GM21390 (cell line): ENCODE measurements around the gene LRRN2.
"Not testable (repeated sequence)": the region's sequence is repeated elsewhere in the genome, so short reads cannot be mapped to it uniquely, and the experiment has no call there.

Source experiments
- ATAC-seq: cut with Tn5 transposase; IDR thresholded peaks from one replicate; pipeline ENCODE4 v1.9.1; 2021; ENCODE audit not compliant: unreplicated experiment

The LRRN2 gene

DNA sequence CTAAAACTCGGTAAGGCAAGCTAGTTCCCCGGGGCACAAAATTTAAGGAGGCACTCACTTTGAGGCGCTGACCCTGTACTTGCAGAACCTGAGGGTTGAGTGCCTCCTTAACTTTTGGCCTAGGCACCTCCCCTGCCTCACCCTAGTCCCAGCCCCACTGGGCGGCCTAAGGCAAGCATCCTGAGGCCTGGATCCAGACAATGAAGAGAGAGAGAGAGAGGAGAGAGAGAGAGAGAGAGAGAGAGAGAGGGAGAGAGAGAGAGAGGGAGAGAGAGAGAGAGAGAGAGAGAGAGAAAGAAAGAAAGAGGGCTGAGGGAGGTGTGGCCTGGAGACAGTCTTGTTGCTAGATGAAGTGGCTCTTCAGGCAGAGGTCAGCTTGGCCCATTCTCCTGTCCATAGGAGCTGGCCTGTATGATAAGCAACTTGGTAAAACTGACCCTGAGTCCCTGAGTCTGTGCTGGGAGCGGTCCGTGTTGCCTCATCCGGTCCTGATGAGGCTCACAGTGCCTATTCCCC lies 7.4 kb upstream of the LRRN2 start:
- ATAC-seq, result no peak

DNA sequence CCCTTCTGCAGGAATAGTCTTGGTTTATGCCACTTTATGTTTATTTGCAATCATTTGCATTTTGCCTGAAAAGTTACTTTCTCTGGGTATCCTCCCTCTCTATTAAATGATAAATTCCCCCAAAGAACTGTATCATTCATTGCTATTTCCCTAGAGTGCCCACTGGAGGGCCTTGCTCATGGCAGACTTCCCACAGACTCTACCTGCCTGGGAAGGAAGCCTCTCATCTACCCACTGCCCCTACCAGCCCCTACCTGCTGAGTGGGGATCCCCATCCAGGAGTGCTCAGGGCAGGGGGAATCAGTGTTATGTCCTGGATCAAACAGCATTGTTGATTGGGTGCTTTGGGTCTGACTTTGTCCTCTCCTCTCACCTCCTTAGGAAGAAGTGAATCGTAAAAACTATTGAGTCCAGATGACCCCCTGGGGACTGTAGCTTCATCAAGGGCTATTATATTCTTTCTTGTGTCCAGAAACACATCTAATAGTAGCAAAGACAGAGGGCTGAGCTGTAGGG lies 6.8 kb upstream of the LRRN2 start:
- no peak for ATAC-seq

DNA sequence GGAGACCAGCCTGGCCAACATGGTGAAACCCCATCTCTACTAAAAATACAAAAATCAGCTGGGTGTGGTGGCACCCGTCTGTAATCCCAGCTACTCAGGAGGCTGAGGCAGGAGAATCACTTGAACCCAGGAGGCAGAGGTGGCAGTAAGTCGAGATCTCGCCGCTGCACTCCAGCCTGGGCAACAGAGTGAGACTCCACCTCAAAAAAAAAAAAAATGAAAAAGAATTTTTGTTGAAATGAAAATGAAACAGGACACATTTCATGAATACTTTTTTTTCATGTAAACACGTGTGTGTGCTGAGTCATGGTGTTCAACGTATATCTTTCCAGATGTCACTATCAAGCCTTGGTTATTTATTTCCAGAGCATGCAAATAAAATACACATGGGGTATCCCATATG lies 5.8 kb upstream of the LRRN2 start:
- ATAC-seq, result not testable (repeated sequence)

DNA sequence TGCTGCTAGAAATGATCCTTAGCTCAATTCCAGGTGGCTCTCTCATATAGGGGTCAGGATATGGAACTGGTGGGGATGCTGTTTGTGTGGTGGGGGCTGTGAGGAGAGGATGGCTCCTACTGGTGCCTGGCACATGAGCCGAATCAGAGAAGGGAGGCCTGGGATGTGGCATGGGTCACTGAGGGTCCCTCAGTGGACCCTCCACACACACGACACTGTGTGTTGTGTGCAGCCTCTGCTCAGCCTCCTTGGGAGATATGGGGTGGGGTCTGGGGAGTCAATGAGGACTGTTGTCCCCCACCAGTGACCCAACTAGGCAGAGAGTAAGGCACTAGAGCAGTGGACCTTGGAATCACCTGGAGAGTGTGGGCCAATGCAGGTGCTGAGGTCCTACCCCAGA lies 3.2 kb upstream of the LRRN2 start:
- ATAC-seq, result no peak

DNA sequence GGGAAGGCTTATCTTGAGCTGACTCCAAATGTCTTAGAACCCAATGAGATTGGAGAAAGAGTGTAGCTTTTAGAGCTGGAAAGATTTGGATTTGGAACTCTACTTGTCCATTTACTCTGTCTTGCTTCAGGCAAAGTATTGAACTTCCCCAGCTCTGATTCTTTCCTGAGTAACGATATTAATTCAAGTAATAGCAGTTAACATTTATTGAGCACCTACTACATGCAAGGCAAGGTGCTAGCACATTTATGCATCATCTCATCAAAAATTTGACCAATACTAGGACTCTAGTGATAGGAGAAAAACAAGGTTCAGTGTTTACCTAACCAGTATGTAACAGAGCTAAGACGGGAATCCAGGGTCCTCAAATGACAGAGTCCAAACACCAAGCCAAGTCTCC lies 2.5 kb upstream of the LRRN2 start:
- ATAC-seq, result no peak

DNA sequence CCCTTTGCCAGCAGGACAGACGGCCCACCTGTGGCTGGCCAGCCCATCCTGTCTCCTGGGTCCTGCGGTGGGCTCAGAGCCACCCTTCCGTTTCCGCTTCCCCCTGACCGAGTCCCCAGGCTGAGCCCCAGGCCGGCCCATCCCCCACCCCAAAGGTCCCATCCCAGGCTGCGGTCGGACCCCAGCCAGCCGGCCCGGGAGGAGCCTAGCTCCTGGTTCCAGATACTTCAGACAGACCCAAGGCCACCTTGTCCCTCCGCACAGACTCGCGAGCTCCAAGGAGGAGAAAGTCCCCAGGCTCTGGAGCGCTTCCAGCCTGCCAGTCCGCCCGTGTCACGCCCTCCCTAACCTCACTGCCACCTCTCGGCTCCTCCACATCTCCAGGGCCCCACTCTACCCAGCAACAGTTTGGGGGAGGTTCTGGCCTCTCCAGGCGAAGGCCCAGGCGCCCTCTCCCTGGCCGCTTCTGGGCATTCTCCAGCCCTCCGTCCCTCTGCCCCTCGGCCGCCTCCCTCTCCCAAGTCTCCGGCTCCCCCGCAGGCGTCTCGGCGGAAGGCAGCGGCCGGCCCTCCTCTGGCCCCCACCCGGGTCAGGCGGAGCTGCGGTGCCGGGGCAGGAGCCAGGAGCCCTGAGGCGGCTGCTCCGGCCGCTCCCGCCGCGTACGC lies 835 bp downstream of the LRRN2 start:
- ATAC-seq, result no peak

DNA sequence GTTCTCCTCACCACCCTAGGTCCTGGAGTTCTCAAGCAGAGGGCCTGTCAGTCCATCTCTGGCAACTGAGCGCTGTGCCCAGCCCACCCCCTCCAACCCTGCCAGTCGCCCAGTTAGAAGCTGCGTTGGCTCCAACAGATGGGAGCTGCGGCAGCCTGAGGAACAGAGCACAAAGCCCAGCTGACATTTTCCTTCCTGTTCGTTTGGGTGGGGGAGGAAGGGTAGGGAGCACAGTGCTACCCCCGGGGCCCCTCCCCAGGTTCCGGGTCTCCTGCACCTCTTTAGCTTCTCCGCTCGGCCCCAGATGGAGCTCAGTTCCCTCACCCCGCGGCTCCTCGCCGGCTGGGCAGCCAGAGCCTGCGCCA lies 1.4 kb downstream of the LRRN2 start:
- no peak for ATAC-seq

DNA sequence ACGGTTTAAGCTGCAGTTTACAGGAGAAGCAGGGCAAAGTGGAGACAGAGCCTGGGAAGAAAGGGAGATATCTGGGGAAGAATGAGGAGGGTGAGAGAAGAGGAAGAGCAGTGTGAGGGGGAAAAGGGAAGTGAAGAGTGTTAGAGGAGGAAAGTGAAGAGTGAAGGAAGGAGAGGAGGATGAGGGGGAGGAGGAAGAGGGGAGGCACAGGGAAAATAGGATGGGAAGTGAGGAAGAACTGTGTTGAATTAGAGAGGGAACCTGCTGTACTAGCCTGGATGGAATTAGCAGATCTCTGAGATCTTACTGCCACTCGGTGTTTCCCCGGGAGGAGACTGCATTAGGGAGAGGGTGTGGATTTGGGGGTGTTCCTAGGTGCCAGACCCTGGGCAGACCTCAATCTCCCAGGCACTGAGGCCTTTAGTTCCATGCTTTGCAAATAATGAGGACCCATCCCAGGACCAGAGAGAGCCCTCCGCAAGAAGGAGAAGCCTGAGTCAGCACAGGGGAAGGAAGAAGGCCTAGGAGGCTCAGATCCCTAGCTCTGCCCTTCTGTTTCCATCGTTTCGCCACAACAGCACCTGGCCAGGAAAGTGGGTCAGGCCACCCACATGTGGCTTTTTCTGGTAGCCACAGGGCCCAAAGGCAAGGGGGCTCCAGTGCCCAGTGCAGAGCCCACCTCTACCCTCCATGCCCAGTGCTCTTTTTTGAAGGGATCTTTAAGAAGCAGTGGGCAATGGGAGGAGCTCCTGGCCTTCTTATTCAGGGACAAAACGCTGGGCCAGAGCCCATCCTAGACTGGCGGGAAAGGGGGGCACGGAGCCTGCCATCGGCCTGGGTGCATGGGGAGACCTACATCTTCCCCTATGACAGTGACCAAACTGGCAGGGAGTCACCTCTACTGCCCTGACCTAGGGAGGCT lies 2.0 kb downstream of the LRRN2 start:
- no peak for ATAC-seq

DNA sequence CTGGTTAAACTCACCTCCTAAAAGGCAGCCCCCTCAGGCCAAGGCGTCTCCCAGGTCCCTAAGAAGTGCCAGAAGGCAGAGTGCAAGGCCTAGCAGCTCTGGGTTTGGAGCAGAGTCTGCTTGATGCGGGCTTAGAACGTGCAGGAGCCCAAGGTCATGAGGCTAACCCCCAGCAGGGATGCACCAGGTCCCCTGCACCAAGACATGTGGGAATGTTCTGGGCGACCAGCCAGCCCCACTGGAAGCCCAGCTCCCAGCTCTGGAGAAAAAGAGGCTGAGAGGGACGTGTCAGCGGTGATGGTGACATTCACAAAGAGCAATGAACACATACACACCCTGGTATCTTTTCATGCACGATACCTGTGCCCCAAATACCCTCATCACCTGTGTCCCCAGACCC lies 5.1 kb downstream of the LRRN2 start:
- no peak for ATAC-seq

DNA sequence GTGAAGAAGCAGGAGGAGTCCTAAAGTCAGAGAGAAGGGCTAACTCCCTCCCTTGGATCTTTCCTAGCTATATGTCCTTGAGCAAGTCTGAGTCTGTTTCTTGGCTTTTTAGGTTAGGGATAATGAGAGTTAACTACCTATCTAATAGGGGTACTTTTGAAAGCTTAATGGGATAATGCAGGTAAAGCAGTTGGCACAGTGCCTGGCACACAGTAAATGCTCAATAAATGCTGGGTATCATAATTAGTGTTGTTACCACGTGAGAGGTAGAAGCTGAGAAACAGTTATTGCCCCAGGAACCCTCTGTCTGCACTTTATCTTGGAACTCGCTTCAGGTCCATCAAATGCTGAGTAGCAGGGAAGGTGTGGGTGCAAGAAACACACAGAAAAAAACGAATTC lies 5.5 kb downstream of the LRRN2 start:
- ATAC-seq, result no peak

DNA sequence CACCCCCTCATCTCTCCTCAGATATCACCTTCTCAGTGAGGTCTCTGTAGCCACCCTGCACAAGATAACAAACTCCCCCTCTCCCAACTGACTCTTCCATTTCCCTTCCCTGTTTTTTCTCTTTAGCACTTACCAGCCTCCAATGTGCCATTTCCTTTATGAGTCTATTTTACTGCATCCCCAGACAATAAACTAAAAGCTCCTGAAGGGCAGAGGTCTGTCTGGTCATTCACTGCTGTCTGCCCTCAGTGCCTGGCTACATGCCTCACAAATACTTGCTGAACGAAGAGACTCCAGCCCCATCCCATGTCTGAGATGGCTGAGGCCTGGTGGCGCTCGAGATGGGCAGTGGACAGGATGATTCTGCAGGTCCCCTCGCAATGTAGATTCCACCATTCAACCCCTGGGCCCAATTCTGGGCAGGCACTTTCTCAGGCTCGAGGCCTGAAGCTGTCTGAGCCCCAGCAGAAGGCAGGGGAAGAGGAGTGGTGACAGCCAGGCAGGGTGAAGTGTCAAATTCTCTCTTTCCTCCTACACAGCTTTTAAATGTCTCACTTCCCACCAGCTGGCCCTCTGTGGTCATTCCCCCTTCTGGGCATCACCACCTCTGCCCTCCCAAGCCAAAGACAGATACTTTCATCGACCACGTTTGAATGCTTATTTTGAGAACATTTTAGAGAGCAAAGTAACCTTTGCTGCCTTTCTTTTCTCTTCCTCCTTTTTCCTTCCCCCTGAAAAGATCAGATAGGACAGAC lies 6.6 kb downstream of the LRRN2 start:
- no peak for ATAC-seq

DNA sequence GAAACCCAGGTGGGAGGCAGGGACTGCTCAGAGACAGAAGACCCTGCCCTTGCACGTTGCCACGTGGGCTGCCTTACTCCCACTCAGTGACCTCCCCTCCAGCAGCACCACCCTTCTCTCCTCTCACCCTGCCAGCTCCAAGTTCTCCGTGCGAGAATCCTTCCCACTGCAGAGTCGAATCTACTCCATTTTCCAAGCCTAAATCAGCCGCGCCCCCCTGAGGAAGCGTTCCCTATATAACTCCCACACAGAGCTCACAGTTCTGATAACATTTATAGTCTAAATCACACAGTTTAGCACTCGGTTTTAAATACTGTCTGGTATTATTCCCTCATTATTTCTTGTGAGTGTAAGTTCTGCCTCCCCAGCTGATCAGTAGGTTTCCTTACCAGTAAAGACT lies 7.7 kb downstream of the LRRN2 start:
- ATAC-seq, result no peak

DNA sequence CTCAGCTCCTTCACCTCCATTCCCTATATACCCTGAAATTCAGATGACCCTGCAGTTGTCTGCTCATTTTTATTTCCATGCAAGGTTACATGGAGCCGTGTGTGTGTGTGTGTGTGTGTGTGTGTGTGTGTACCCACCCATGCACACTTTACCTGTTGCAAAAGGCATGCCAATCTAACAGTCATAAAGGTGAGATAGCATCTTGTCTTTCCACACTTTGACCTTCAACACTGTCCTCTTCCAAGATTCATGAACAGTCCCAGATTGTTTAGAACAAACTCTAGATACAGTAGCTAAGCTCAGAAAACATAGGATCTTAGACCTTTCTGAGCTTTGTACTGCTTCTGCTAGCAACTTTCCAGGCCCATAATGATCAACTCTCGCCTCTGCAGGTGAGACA lies 9.5 kb downstream of the LRRN2 start:
- ATAC-seq, result no peak

DNA sequence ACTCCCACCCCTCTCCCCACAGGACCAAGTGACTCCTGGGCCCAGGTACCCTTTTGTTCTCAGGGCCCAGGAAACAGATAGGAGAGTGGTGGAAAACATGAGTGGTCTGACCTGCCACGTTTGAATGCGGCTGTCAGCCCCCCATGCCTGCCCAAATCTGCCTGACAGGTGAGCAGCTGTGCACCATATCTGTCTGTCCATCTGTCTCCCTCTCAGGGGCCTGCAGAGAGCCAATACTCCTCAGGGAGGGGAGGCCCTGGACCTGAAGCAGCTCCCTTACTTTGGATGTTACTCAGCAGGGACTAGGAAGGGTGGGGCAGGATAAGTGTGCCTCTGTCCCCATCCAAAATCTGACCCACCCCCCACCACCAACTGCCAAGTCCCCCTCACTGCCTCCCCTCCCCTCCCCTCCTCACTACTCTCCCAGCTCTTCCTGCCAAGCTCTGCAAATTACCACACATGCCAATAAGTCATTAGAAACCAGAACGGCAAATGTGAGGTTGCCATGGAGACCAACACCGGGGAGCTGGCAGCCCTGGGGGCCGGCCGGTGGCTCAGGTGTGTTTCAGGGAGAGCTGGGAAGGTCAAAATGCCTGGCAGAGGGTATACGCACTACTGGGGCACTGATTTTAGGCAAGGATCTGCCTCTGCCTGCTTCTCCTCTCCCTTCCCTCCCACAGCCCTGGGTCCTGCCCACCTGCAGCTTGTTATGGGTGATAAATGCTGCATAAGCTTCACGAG lies 11.5 kb downstream of the LRRN2 start:
- ATAC-seq, result no peak

DNA sequence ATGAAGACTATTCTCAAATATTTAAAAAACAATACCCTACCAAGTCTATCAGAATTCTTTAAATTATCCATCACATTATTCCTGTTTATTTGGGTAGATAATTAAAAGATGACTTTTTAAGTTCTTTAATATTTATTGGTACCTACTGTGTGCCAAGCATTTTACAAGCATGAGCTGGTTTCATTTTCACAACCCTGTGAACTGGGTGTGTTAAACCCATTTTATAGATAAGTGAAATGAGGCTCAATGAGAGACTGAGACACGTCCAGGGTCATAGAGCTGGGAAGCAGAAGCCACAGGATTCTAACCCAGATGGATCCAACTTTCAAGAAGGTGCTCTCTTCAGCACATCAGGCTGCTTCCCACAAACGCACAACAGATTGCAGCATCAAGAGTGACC lies 12.3 kb downstream of the LRRN2 start:
- ATAC-seq, result no peak

DNA sequence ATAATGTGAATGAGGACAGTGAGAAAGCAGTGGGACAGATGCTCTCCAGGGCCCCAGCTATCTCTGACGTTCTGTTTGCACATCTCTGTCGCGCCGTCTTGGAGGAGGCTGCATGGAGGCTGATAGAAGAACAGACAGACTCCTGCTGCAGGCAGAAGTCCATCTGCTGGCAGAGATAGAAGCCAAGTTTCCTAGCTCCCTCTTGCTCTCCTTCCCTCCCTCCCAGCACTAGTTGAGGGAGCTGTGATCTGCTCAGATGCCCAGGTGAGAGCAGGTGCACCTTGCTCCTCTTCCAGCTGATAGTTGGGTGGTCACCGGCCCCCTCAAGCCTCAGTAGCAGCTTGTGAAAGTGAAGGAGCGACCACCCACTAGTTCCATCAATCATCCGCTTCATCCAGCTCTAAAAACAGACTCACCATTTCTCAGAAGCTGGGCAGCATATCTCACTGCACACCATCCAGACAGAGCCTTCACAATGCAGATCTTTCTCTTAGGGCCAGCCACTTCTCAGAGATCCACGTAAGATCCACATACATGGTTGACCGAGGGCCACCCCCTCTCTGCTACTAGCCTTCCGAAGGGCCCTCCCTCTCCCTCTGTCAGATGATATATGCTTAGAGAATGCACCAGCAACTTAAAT lies 12.9 kb downstream of the LRRN2 start:
- ATAC-seq, result no peak

DNA sequence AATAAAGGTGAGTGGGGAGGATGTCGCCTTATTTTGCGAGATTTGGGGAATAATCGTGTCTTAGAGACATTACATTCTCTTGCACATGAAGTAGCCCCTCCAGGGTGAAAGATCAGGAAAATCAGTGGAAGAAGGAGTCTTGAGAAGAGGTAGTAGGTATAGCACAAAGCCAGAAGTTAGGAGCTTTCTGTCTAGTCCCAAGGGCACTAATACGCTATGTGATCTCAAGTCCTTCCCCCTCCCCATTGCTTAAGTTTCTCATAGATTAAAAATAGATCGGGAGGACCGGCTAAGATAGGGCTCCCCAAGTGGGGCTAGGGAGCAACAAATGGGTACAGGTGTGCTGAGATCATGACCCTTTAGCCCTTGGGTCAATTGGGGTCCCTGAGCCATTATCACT lies 13.5 kb downstream of the LRRN2 start:
- ATAC-seq, result no peak

DNA sequence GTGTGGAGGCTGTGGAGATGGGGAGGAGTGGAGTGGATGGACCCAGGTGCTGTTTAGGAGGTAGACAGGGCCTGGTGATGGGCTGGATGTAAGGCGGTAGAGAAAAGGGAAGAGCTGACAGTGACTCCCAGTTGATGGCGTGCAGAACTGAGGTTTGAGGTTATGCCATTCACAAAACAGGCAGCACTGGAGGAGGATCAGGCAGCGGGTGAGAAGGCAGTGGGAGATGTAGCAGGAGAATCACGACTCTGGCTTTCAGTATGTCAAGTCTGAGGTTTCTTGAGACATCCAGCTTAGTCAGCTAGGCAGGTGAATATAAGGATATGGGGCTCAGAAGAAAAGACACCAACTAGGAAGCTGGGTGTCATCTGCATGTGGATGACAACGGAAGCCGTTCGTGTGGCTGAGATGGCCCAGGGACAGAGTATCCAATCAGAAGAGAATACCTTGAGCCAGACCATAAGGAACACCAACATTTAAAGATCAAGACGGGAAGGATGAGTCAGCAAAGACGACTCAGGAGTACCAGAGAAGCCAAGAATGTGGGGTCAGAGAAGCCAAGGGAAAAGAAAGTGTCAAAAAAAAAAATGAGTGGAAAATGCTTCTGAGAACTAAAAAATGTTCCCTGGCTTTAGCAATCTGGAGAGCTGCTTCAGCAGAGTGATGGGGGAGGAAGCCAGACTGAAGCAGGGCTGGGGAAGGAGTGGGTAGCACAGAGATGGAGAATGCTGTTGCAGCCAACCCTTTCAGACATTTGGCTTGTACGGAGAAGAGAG lies 15.2 kb downstream of the LRRN2 start:
- no peak for ATAC-seq

DNA sequence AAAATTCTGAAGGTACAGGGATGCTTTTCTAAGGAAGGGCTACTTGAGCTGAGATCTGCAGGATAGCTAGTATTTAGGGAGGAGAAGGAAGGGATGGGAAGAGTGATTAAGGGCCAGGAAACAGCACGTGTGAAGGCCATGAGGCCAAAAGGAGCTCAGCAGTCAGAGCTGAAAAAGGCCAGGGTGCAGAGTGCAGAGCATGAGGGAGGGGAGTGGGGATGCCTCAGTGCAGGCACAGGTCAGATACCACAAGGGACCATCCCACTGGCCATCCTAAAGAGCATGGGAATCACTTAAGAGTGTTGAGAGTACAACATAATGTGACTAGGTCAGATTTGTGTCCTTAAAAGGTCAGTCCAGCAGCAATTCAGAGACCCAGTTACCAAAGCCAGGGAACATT lies 16.0 kb downstream of the LRRN2 start:
- ATAC-seq, result no peak

DNA sequence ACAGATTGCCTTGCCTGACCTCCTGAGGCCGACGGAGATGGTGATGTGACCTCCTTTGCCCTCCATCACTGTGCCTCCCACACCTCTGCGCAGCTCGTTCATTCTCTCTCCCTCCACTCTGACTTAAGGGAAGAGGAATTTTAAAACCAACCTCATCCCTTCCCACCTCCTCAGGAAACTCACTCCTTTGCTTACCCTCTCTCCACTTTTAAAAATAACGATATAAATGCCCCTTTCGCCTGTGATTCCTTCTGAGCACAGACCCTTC lies 21.2 kb downstream of the LRRN2 start:
- no peak for ATAC-seq
